ENCODE data around the gene CLASP1.
"Not testable (repeated sequence)": the region's sequence is repeated elsewhere in the genome, so short reads cannot be mapped to it uniquely, and the experiment has no call there.

CLASP1 gene

DNA sequence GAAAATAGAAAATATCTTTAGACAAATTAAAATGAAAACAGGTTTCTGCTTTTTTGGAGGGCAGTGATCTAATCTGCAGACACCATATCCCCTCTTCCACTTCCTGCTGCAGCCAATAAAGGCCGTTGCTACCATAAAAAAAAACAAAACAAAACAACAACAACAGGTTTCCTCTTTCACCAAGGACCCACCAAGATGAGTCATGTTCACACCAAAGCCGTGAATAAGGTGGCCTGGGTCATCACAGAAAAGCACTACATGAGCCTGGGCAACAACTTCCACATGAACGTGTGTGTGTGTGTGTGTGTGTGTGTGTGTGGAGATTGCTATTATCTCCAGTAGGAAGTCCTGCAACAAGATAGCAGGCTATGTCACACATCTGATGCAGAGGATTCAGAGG is 339.5 kb downstream of the CLASP1 start:
- no peak for DNase-seq (ENCODE audit: low read depth, low spot score)
- TF ChIP-seq CTCF (IDR thresholded peaks at IDR 0.05; ENCODE audit: insufficient read depth, low read length, missing control alignments) = no peak
- CTCF ChIA-PET = no interaction called here

DNA sequence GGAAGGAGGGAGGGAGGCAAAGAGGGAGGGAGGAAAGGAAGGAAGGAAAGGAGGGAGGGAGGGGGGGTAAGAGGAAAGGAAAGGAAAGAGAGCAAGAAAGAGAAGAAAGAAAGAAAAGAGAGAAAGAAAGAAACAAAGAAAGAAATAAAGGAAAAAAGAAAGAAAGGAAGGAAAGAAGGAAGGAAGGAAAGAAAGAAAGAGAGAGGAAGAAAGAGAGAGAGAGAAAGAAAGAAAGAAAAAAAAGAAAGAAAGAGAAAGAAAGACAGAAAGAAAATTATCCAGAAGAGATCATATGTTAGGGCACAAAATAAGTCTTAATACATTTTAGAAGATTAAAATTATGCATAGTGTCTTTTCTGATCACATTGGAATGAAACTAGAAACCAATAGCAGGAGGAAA is 339.9 kb downstream of the CLASP1 start:
- POLR2A ChIA-PET = no interaction called here
- H3K4me3 ChIP-seq (ENCODE audit: low read depth, low read length) = no peak overlapping the region
- CTCF ChIA-PET = no interaction called here
- TF ChIP-seq CTCF (IDR thresholded peaks at IDR 0.05; ENCODE audit: insufficient read depth, low read length, missing control alignments) = no peak
- DNase-seq (ENCODE audit: low read depth, low spot score) = no peak

More for the DNA sequence above, 339.5 kb downstream of the CLASP1 start:
- H3K4me3 ChIP-seq (ENCODE audit: low read depth, low read length) = no peak overlapping the region
- POLR2A ChIA-PET = no interaction called here

GRCh38 chr2:121307048-121307447 is 342.2 kb downstream of the CLASP1 start:
- CTCF ChIA-PET = no interaction called here
- POLR2A ChIA-PET = no interaction called here
- no peak overlapping the region for H3K4me3 ChIP-seq (ENCODE audit: low read depth, low read length)
- TF ChIP-seq CTCF (IDR thresholded peaks at IDR 0.05; ENCODE audit: insufficient read depth, low read length, missing control alignments) = no peak
- no peak for DNase-seq (ENCODE audit: low read depth, low spot score)

DNA sequence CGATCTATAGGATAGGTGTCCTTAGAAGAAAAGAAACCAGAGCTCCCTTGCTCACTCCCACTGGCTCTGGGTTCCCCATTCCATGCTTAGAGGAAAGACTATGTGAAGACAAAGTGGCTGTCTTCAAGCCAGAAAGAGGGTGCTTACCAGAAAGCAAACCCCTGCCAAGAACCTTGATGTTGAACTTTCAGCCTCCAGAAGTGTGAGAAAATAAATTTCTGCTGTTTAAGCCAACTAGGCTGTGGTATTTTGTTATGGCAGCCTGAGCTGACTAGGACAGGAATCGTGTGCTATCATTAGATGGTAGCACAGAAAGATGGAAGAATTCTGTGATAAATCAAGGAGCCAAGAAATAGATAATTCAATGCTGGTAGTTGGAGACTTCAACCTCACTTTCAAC is 344.3 kb downstream of the CLASP1 start:
- no peak for TF ChIP-seq CTCF (IDR thresholded peaks at IDR 0.05; ENCODE audit: insufficient read depth, low read length, missing control alignments)
- H3K4me3 ChIP-seq (ENCODE audit: low read depth, low read length) = no peak overlapping the region
- CTCF ChIA-PET = no interaction called here
- DNase-seq (ENCODE audit: low read depth, low spot score) = no peak
- POLR2A ChIA-PET = no interaction called here

DNA sequence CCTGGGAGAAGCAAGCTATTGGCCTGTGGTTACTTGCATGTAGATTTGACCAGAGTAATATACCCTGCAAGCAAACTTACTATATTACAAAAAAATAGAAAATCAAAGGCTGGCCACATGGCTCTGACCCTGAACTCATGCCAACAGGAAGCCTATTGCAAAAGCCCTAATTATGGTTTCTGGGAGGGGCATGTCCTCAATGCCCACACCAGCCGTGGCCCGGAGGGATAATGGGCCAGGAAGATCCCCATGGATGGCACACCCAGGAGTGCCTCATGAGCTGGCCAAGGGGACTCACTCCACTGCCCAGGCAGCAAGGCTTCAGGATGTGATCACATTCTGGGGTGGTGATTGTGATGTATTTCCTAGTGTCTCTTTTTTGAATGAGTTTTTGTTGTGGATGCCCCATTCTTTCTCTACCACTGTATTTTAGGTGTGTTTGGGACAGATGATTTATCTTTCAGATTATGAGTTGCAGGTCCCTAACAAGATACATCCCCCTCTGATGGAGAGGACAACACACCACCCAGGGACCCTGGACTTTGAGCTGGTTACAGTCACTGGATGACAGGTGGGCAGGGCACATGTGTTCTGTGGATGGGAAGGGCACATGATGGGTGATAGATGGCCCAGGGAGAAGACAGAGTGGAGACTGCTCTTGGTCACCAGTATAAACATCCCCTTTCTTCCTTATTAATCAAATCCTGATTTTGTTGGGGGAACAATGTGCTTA is 345.6 kb downstream of the CLASP1 start:
- no peak for TF ChIP-seq CTCF (IDR thresholded peaks at IDR 0.05; ENCODE audit: insufficient read depth, low read length, missing control alignments)
- ChIA-PET POLR2A (no interaction called here), CTCF (interaction anchor here (1.0 kb wide), 1 partner anchor 9 kb away, joined by 3 read pairs; no protein-coding TSS in a partner anchor)
- H3K4me3 ChIP-seq (ENCODE audit: low read depth, low read length) = no peak overlapping the region
- DNase-seq (ENCODE audit: low read depth, low spot score) = no peak

DNA sequence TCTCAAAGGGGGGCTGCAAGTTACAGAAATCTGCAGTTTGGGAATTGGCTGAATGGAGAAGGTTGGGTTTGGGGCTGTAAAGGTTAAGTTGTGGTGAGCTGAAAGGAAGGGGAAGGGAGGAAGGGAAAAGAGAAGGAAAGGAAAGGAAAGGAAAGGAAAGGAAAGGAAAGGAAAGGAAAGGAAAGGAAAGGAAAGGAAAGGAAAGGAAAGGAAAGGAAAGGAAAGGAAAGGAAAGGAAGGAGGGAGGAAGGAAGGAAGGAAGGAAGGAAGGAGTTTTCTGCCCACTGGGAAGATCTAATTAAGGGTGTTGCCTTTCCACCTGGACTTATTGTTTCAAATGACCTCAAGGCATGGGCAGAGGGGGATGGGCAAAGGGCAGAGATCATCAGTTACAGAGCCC is 348.1 kb downstream of the CLASP1 start:
- CTCF ChIA-PET; H3K4me3 ChIP-seq (ENCODE audit: low read depth, low read length); DNase-seq (ENCODE audit: low read depth, low spot score); POLR2A ChIA-PET: not testable (repeated sequence)

- TF ChIP-seq CTCF (IDR thresholded peaks at IDR 0.05; ENCODE audit: insufficient read depth, low read length, missing control alignments) = no peak
- CTCF ChIA-PET = interaction anchor here (1.5 kb wide), 1 partner anchor 58 kb away, joined by 6 read pairs; no protein-coding TSS in a partner anchor
These were observed 350.8 kb downstream of the CLASP1 start for GRCh38 chr2:121298476-121298875.

GRCh38 chr2:121297866-121298265 is 351.4 kb downstream of the CLASP1 start:
- POLR2A ChIA-PET; H3K4me3 ChIP-seq (ENCODE audit: low read depth, low read length); DNase-seq (ENCODE audit: low read depth, low spot score): not testable (repeated sequence)
- CTCF ChIA-PET = interaction anchor here (0.6 to 1.7 kb wide), 4 partner anchors 8 to 58 kb away, joined by 4 to 6 read pairs (median 6); no protein-coding TSS in a partner anchor

More at GRCh38 chr2:121298476-121298875, 350.8 kb downstream of the CLASP1 start:
- H3K4me3 ChIP-seq (ENCODE audit: low read depth, low read length) = no peak overlapping the region
- POLR2A ChIA-PET = no interaction called here
- no peak for DNase-seq (ENCODE audit: low read depth, low spot score)
